Ecto neural progenitor cell (in vitro differentiated cells): ENCODE measurements around the gene CFAP251.
"Not testable (repeated sequence)": the region's sequence is repeated elsewhere in the genome, so short reads cannot be mapped to it uniquely, and the experiment has no call there.

Source experiments
- DNase-seq: peaks from one replicate; pipeline ENCODE4 v3.0.0-alpha.2; 2018; ENCODE audit warnings: low spot score

Gene CFAP251

DNA sequence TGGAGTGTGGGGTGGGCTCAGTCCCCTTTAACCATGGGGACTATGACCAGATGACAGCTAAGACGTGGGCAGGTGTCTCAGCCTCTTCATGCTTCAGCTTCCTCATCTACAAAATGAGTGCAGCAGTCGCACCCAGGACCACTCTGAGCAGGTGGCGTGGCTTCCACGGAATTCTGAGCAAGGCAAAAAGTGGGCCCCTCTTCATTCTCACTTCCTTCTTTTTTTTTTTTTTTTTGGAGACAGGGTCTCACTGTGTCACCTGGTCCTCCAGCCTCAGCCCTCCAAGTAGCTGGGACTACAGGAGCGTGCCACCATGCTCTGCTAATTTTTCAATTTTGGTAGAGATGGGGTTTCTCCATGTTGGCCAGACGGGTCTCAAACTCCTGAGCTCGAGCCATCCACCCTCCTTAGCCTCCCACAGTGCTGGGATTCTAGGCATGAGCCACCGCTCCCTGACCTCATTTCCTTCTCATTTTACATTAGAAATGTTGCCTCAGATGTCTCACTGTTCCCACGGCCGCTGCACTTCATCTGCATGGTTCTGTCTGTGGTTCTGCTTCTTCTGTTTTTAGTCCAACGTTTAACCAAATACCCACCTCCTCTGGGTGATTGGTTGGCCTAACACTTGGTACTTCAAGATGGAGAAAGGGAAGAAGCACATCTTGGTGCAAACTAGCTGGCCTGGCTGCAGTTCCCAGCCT, 61.9 kb downstream of the CFAP251 start:
- no peak for DNase-seq

DNA sequence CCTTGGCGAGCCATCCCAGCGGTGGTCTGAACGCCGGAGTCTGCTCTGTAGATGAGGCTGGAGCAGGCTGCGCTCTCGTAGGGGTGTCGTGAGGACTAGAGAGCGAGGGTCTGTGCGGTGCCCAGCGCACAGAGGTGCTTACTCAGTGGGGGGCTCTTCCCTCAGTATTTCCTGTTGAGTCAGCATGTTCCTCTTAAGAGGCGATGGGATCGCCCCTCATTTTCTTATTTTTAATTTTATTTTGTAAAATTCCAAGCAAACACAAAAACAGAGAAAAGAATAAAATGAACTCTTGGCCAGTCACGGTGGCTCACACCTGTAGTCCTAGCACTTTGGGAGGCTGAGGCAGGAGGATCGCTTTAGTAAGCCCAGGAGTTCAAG, 62.5 kb downstream of the CFAP251 start:
- no peak for DNase-seq

DNA sequence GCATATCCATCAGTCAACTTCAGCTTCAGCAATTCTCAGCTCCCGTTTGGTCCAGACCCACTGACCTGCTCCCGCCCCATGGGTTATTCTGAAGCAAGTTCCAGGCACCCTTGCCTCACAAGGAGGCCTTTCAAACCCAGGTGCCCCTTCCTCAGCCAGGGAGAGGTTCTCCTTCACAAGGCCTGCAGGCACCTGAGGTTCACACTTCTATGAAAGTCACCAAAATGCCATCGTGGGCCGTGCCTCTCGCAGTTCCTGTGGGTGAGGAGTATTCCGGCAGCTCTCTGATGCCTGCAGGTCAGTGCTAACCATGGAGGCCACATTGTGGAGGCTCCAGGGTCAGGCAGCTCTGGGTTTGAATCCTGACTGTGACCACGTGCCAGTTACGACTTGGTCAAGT, 63.1 kb downstream of the CFAP251 start:
- no peak for DNase-seq

DNA sequence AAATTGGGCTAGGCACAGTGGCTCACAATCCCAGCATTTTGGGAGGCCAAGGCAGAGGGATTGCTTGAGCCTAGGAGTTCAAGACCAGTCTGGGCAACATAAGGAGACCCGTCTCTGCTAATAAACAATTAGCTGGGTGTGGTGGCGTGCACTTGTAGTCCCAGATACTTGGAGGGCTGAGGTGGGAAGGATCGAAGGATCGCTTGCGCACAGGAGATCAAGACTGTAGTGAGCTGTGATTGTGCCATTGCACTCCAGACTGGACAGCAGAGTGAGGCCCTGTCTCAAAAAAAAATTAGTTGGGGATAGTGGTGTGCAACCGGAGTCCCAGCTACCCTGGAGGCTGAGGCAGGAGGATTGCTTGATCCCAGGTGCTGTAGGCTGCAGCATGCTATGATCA, 64.6 kb downstream of the CFAP251 start:
- DNase-seq = no peak

DNA sequence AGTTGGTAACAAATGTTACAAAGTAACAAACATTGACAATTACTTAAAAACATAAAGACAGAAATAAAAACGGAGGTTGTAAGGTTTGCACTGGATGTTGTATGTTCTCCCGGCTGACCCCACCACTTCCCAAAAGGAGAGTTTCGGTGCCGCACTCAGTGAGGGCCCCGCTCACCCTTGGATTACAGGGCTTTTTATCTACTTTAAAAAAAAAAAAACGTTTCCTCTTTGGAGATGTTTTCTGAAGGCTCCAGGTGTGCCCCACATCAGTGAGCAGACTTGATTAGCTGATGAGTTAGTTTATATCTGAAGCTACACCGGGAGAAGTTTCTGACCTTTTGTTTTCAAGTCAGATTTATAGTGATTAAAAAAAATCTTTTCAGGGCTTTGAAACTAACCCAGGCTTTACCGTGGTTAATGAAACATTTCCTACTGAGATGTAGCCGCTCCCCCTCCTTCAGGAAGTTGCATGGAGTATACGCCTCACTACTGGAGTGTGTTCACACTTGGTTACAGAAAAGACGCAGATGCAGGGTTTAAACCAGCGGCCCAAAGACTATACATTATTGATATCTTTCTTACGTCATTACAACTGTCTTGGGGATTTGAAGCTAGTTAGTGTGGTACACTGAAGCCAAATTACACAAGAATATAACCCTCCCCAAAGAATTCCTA, 65.3 kb downstream of the CFAP251 start:
- DNase-seq = no peak

DNA sequence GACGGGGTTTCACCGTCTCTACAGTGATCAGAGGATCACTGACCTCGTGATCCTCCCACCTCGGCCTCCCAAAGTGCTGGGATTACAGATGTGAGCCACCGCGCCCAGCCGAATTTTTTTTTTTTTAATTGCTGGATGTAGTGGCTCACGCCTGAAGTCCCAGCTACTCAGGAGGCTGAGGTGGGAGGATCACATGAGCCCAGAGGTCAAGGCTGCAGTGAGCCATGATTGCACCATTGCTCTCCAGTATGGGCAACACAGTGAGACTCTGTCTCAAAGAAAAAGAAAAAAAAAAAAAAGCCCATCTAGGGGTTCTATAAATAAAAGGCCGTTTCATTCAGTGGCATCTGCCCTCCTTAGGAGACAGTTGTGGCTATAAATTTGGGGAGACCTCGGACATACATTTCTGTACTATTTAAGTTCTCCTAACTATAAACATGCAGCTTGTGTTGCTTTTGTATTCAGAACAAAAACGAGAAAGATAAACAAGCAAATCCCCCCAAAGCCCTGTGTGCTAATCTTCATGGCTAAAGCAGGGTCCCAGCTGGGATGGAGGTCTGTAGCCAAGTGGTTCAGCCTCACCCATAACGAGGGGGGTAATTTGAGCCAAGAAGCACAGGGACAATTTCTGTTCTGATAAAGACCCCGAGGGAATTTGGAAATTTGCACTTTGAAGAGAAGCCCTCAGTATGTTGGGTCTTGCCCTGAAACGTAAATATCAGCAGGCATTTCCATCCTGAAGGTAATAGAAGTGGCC, 68.3 kb downstream of the CFAP251 start:
- DNase-seq = no peak

DNA sequence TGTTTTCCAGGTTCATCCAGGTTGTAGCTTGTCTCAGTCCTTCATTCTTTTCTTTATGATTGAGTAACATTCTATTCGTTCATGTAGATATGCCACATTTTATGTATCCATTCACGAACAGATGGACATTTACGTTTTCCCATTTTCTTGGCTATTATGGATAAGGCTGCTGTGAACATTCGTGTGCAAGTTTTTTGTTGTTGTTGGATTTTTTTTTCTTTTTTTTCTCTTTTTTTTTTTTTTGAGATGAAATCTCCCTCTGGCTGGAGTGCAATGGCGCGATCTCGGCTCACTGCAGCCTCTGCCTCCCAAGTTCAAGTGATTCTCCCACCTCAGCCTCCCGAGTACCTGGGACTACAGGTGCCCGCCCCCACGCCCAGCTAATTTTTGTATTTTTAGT, 70.1 kb downstream of the CFAP251 start:
- DNase-seq = not testable (repeated sequence)

DNA sequence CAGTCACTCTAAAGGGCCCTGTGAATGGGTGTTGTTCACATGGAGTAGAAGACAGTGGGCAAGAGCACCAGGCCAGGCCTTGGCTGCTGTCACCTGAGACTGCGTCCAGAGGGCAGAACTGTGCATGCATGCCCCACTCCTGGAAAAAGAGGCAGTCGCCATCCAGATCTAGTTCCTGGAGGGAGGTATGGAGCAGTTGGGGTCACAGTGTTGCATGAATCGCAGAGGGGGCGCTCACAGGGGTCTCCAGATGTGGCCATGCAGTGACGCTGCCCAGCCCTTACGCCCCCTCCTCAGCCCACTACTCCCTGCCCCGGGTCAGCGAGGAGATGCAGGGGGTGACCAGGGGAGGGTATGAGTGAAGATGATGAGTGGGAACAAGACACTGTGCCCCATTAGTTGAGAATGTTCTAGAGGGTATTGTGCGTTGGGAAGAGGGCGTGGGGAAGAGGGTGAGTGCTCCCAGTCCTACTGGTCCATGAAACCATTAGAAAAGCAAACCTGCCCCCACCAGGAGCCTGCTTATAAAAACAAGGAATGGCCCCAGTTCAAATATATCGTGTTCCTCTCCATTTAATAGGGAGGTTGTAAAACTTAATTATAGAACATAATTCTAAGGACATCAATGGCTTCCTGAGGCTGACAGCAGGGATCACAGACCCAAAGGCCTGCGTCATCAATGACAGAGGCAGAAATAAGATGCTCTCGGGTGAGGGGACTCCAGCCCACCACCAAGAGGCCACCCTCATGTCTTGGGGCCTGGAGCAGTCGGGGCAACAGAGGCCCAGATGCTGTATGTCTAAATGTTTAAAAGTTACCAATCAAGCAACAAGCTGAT, 71.1 kb downstream of the CFAP251 start:
- no peak for DNase-seq

DNA sequence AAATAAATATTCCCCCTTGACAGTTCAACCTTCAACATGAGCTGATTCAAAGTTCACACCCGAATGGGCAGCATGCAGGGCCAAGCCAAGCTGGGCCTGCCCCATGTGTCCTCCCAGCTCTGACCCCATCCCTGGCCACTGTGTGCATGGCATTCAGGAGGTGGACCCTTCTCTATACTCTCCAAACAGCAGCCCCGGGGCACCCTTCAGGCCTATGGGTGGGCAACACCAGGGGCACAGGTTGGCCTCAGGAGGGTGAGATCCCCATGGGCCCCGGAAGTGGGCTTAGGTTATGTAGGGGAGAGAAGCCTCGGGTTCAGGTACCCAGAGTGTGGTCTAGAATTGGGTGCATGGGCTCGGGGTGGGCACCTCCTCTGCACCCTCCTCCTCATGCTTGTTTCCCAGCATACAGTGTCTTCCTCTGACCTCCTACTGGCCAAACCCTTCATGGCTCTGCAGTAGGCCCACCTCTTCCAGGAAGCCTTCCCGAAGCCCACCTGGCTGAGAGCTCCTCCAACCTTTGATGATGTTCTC, 71.8 kb downstream of the CFAP251 start:
- DNase-seq = no peak

DNA sequence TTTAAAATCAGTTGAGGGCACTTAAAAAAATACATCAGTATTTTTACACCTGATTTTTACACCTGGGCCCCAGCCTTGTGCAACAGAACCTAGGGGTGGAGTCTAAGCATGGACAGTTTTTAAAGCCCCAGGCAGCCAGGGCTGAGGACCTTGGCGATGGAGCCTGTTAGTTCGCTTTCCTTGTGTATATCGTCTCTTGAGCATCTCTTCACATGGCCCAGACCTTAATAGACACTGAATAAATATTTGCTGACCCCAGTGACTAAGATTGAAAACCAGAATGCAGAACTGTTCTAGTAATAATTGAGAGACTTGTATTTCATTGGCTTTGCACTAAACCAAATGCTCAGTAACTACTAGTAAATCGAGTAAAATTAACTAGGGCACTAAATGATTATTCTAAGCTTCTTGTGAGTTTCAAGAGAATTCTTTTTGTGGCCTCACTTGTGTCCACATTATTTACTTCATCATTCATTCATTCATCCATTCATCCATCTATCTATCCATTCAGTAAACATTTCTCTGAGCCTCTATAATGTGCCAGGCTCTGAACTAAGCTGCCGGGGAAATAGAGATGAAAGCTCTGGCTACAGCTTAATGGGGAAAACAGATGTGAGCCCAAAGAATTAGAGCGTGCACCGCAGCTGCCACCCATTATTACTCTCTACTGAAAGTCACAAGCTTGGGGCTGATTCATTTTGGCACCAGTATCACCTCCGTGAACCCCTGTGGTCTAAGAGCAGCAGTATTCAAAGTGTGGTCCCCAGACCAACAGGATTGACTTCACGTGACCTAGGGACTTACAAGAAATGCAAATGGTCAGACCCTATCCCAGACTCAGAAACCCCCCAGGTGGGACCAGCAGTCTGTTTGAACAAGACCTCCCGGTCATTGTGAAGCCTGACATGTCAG, 72.6 kb downstream of the CFAP251 start:
- DNase-seq = no peak

DNA sequence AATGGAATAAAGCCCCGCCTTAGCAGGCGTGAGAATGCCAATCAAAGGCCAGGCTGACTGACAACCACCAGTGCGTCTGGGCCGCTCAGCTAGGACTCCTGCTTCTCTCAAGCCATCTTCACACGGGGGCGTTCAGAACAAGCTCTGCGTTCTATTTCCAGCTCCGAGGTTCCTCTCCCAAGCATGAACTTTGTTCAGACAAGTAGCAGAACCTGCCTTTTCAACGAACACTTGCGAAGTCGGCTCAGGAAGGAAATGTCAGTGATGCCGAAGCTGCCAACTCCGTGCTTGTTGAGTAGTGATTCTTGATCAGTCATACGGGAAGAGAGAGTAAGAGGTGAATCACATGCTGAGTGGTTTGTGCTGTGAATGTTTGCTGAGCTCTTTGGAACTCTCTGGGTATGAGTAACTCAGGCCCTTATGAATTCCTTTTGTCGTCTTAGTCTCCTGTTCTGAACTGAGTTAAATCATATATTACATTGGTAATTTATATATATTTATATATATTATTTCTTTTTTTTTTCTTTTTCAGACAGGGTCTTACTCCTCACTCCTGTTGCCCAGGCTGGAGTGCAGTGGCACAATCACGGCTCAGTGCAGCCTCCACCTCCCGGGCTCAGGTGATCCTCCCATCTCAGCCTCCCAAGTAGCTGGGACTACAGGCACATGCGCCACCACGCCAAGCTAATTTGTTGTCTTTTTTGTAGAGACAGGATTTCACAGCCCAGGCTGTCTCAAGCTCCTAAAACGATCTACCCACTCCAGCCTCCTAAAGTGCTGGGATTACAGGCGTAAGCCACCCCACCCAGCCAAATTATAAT, 73.9 kb downstream of the CFAP251 start:
- no peak for DNase-seq

DNA sequence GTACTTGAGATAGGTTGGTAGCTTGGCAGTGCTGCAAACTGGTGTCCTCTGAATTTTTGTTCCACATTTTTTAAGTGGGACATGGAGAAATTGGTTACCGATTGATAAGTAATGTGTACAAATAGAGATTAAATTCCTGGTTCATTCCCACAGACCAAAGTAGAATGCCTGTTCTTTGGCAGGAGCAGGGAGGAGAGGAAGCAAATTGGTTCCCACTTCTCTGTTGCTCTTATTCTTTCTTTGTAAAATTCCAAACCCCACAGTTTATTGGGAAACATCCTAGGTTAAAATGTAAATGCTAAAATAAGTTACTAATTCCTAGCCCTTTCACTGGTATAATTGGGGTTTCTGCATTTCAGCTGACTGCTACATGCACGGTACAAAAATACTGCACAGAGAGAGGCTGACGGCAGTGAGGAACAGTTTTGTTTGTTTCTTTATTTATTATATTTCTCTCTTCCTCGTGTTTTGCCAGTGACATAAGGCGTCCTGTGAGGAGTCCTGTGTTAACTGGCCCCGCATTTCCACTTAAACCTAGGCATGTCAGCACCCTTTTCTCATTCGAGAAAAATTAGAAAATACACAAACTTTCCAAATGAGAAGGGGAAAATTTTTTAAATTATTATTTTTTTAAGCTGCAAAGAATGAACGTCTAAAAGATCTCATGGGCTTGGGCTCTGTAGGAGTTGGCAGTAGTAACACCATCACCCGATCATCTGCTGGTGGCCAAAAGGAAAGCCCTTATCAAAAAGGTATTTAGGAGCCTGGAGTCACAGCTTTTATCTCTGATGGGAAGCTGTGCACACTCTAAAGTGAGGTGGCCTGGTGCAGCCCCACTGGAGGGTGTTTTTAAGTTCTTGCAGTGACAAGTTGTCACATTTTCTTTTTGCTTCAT, 77.9 kb downstream of the CFAP251 start:
- DNase-seq = no peak

DNA sequence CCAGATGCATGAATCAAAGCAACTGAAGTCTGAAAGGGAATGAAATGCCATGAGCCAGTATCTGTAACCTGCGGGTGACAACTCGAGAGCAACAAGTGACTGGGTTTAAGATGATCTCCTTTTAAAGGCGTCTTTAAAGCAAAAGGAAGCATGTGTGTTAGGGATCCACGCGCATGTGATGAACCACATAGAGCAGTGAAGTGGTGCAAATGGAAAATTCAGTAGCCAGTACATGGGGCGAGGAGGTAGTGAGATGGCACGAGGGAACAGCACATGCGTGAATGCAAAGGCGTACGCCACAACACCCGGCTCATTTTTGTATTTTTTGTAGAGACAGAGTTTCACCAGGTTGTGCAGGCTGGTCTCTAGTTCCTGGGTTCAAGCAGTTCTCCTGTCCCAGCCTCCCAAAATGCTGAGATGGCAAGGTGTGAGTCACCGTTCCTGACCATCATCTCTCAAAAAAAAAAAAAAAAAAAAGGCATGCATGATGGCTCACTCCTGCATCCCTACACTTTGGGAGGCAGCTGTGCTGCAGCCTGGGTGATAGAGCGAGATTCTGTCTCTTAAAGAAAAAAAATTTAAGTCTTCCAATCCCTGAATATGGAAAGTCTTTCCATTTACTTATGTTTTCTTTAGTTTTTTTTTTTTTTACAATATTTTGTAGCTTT, 78.7 kb downstream of the CFAP251 start:
- no peak for DNase-seq

DNA sequence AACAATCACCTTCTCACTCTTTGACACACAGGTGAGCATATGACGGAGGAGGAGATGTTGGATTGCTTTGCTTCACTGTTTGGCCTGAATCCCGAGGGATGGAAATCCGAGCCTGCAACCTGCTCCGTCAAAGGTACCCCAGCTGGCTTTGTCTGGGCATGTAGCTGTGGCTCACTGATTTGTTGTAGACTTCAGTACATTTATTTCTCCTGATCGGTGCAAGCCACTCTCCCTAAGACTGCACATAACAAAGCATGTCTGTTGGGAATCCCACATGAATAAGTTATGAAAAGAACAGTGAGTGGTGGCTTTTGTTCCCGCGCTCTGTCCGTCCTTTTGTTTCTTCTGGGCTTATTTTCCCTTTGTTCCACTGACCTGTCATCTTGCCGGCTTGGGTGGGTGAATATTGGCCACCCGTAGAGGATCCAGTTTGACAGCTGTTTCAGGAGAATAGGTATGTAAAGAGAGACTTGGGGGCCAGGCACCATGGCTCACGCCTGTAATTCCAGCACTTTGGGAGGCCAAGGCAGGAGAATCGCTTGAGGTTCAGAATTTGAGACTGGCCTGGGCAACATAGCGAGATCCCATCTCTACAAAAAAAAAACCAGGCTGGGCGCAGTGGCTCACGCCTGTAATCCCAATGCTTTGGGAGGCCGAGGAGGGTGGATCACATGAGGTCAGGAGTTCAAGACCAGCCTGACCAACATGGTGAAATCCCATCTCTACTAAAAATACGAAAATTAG, 83.2 kb downstream of the CFAP251 start:
- DNase-seq = no peak

DNA sequence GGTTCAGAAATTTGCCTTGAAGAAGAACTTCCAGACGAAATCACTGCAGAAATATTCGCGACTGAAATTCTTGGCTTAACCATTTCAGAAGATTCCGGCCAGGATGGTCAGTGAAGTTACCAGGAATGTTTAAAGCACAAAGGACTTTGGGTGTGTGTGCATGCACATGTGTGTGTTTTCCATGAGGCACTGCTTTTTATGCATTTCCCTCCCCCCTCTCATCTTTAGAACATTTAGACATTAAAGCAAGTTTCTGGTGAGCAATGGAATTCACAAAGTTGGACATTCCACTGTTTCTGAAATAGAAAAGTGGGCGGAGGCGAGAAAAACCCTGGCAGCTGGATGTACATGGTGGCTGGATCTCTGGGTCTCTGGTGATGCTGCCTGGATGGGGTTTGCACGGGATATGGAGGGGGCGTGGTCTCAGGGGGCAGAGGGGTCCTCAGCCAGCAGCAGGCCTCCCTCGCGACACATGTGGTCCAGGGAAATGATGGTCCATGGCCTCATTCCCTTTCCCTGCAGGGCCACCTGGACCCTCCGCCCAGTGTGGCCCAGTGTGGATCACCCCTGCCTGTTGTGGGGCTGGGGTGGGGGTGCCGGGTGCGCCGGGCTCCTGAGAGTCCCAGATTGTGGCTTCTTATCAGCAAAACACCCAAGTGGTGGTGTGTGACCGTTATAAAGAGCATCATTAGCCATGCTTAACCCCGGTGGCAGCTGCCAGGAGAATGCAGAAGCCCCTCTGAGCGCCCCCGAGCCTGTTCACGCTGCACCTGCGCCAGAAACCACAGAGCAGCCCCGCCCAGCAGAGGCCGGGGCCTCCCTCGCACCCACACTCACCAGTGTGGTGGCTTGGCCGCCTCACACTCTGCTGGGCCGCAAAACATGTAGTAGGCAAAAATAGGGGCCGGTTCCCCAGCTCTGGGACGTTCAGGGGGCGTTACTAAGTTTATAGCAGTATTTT, 85.5 kb downstream of the CFAP251 start:
- no peak for DNase-seq

DNA sequence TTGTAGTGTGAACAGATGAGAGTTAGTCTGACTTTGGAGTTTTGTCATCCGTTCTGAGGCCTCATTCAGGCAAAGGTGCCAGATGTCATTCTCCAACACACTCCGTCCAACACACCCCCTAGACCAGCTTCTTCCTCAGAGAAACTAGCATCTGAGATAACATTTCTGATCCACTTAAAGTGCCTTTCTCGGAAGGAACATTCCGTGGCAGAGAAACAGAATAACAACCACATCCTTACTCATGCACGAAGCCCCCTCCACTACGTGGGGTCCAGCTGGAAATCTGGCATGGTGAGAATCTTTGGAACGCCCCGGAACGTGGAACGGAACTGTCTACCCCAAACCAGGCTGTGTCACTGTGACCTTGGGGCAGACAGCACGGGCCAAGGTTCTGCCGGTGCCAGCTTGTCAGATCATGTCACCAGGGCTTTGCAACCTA, 86.3 kb downstream of the CFAP251 start:
- DNase-seq = no peak
